ENCODE measurements around the gene TRAF4. TPM values are rescaled to one million over a fixed set of nuclear protein-coding genes. Genes with fewer than 3 reads are reported as not detected.

TRAF4 gene
- total and polyA plus RNA-seq, 4 donors, result 8.5 to 32.0 (median 23.9) TPM

- H3K27me3 ChIP-seq (ENCODE audit: control insufficient read depth in 4 of 4, insufficient read depth in 4 of 4, low read length in 3 of 4), result no peaks in the 10 kb centered on the region
- H3K4me1 ChIP-seq (ENCODE audit: control insufficient read depth in 4 of 4, insufficient read depth in 4 of 4, low read length in 3 of 4), result peaks cover 0 to 11% (median 7%) of the 10 kb centered on the region in 4 donors
- peaks cover 7 to 25% (median 11%) of the 10 kb centered on the region in 4 donors for H3K36me3 ChIP-seq (ENCODE audit: control insufficient read depth in 4 of 4, insufficient read depth in 3 of 4, low read depth in 1 of 4, low read length in 3 of 4)
- DNase-seq (ENCODE audit: low spot score), result no peak
- no peak for TF ChIP-seq FOXA2 (IDR thresholded peaks at IDR 0.05)
- no peak for TF ChIP-seq HNF4G (IDR thresholded peaks at IDR 0.05)
- TF ChIP-seq RXRA (IDR thresholded peaks at IDR 0.05), result no peak
- TF ChIP-seq SP1 (IDR thresholded peaks at IDR 0.05), result no peak
- no peak for TF ChIP-seq TAF1 (conservative IDR thresholded peaks at IDR 0.05)
- TF ChIP-seq REST (IDR thresholded peaks at IDR 0.05), result no peak
- TF ChIP-seq NR2F2 (IDR thresholded peaks at IDR 0.05), result no peak
- TF ChIP-seq ZBTB33 (IDR thresholded peaks at IDR 0.05), result no peak
- no peak for TF ChIP-seq GABPA (IDR thresholded peaks at IDR 0.05 in 1 of 2, conservative IDR thresholded peaks at IDR 0.05 in 1 of 2)
- no peak for TF ChIP-seq YY1 (IDR thresholded peaks at IDR 0.05)
- no peak for TF ChIP-seq CTCF (IDR thresholded peaks at IDR 0.05; ENCODE audit: low read depth, low read length, missing input control)
- H3K9ac ChIP-seq (ENCODE audit: low read depth in 1 of 2, low read length in 2 of 2), result no peak overlapping the region
- no peak overlapping the region for H3K4me3 ChIP-seq (ENCODE audit: low read depth in 1 of 3, low read length in 3 of 3)
- H3K27ac ChIP-seq (ENCODE audit: low read depth in 1 of 2, low read length in 2 of 2), result no peak overlapping the region
- no peaks in the 10 kb centered on the region for H3K9me3 ChIP-seq (ENCODE audit: control insufficient read depth in 4 of 4, low read length in 3 of 4)
- WGBS, result 91% methylated on average over 1 of the region's 1 CpG
Observed at GRCh38 chr17:28763137-28763799, 19.5 kb downstream of the TRAF4 start.

GRCh38 chr17:28763804-28764266 is 20.0 kb downstream of the TRAF4 start:
- Histone ChIP-seq H3K27me3 (ENCODE audit: control insufficient read depth in 4 of 4, insufficient read depth in 4 of 4, low read length in 3 of 4) (no peaks in the 10 kb centered on the region), H3K4me3 (ENCODE audit: low read depth in 1 of 3, low read length in 3 of 3) (no peak overlapping the region), H3K36me3 (ENCODE audit: control insufficient read depth in 4 of 4, insufficient read depth in 3 of 4, low read depth in 1 of 4, low read length in 3 of 4) (peaks cover 7 to 20% (median 9%) of the 10 kb centered on the region in 4 donors), H3K9ac (ENCODE audit: low read depth in 1 of 2, low read length in 2 of 2) (no peak overlapping the region), H3K27ac (ENCODE audit: low read depth in 1 of 2, low read length in 2 of 2) (no peak overlapping the region), H3K4me1 (ENCODE audit: control insufficient read depth in 4 of 4, insufficient read depth in 4 of 4, low read length in 3 of 4) (peaks cover 0 to 11% (median 7%) of the 10 kb centered on the region in 4 donors), H3K9me3 (ENCODE audit: control insufficient read depth in 4 of 4, low read length in 3 of 4) (no peaks in the 10 kb centered on the region)
- WGBS, result 62% methylated on average over 5 of the region's 5 CpGs
- peak; percentile 85 for DNase-seq (ENCODE audit: low spot score)
- TF ChIP-seq ATF3 (IDR thresholded peaks at IDR 0.05), result no peak
- TF ChIP-seq TAF1 (conservative IDR thresholded peaks at IDR 0.05), result no peak
- no peak for TF ChIP-seq MAX (IDR thresholded peaks at IDR 0.05)
- TF ChIP-seq SP1 (IDR thresholded peaks at IDR 0.05), result no peak
- peak; percentile 91 to 93 for TF ChIP-seq RAD21 (IDR thresholded peaks at IDR 0.05)
- no peak for TF ChIP-seq JUND (IDR thresholded peaks at IDR 0.05)
- TF ChIP-seq FOXA2 (IDR thresholded peaks at IDR 0.05), result no peak
- peak; percentile 93 for TF ChIP-seq CTCF (IDR thresholded peaks at IDR 0.05; ENCODE audit: low read depth, low read length, missing input control)
- TF ChIP-seq ZBTB33 (IDR thresholded peaks at IDR 0.05), result no peak
